Smooth muscle cell of bladder (primary cell): ENCODE results near the gene TSPAN32. TPM values are rescaled to one million over a fixed set of nuclear protein-coding genes. Genes with fewer than 3 reads are reported as not detected.

Experiments used
- total RNA-seq: library from RNA; depleted of rRNA; stranded (reverse); fragments of >200 nt; gene quantifications from 2 replicates; pipeline ENCODE4 v1.2.3, GENCODE V29; 2014

The TSPAN32 gene
- total RNA-seq = under 0.01 TPM in 2 replicates

GRCh38 chr11:2301631-2302305 is at the start of gene TSPAN32, which contains the start of gene C11orf21:
Gene TSPAN32, plus strand, starts transcription at chr11:2302013. Its CDS starts 137 bp downstream, at chr11:2302150.
Gene C11orf21, minus strand, starts transcription at chr11:2301918. Its CDS starts 110 bp downstream, at chr11:2301808.

GRCh38 chr11:2270322-2271076 is 31.3 kb upstream of the TSPAN32 start, which contains the start of gene ASCL2:
Gene ASCL2, minus strand, starts transcription at chr11:2270588. Its CDS starts 256 bp downstream, at chr11:2270332.

Other genes starting within 250 kb of the TSPAN32 start
- gene IGF2, start 162.6 kb upstream of the TSPAN32 start, total RNA-seq = 1.8 and 7.3 TPM in 2 replicates
- not detected in 2 replicates for gene INS, start 140.8 kb upstream of the TSPAN32 start, total RNA-seq
- not detected in 2 replicates for gene TH, start 130.2 kb upstream of the TSPAN32 start, total RNA-seq
- gene ASCL2, start 31.4 kb upstream of the TSPAN32 start, total RNA-seq = not detected in 2 replicates
- gene C11orf21, start 95 bp upstream of the TSPAN32 start, total RNA-seq = not detected in 2 replicates
- 170 and 238 TPM in 2 replicates for gene CD81, start 75.3 kb downstream of the TSPAN32 start, total RNA-seq
- gene TSSC4, start 98.7 kb downstream of the TSPAN32 start, total RNA-seq = 54.8 and 56.4 TPM in 2 replicates
- gene TRPM5, start 142.5 kb downstream of the TSPAN32 start, total RNA-seq = not detected in 2 replicates
- not detected in 2 replicates for gene KCNQ1, start 143.0 kb downstream of the TSPAN32 start, total RNA-seq